HG03469 (cell line): Measurements from ENCODE around the gene SLC23A1.
"Not testable (repeated sequence)": the region's sequence is repeated elsewhere in the genome, so short reads cannot be mapped to it uniquely, and the experiment has no call there.

ENCODE experiments used
- ATAC-seq: cut with Tn5 transposase; IDR thresholded peaks from one replicate; pipeline ENCODE4 v1.9.1; 2021; ENCODE audit warnings: mild to moderate bottlenecking, moderate library complexity, moderate number of reproducible peaks; ENCODE audit not compliant: unreplicated experiment

The SLC23A1 gene

DNA sequence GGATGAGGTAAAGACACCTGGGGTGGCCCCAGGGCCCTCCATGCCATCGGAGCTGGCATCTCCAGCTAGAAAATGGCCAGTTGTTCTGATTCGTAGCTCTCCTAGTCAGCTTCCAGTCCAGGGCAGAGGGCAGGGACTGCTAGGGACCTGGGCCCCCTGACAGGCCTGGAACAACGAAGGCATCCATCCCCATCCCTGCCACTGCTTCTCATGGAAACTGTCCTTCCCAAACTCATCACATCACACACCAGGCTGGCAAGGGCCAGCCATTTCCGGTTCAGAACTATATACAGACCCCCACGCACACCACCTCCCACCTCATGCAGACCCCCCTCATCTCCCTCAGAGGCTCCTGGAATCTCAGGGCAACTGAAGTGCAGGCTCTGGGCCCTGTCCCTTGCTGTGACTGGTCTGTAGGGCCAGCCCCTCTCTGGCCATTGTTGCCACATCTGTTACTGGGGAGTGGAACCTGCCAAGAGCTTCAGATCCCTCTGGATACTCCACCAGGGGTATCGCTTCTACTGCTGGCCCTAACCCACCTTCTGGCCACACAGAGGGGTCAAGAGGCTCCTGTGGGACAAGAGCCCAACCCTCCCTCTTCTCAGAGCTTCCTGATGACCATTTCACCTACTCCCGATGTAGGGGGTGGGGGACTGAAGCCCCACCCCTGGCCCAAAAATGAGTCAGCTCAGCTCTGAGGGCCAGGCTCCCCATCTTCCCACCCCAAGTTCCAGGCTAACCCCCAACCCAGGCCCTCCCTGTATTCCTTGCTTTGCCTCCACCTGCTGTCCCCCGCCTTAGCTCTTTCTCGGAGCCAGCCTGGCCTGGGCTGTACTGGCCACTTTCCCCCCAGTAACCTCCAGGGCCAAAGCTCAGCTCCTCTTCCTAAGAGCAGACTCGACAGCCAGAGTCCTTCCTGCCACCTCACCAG is 7.8 kb upstream of the SLC23A1 start:
- no peak for ATAC-seq

DNA sequence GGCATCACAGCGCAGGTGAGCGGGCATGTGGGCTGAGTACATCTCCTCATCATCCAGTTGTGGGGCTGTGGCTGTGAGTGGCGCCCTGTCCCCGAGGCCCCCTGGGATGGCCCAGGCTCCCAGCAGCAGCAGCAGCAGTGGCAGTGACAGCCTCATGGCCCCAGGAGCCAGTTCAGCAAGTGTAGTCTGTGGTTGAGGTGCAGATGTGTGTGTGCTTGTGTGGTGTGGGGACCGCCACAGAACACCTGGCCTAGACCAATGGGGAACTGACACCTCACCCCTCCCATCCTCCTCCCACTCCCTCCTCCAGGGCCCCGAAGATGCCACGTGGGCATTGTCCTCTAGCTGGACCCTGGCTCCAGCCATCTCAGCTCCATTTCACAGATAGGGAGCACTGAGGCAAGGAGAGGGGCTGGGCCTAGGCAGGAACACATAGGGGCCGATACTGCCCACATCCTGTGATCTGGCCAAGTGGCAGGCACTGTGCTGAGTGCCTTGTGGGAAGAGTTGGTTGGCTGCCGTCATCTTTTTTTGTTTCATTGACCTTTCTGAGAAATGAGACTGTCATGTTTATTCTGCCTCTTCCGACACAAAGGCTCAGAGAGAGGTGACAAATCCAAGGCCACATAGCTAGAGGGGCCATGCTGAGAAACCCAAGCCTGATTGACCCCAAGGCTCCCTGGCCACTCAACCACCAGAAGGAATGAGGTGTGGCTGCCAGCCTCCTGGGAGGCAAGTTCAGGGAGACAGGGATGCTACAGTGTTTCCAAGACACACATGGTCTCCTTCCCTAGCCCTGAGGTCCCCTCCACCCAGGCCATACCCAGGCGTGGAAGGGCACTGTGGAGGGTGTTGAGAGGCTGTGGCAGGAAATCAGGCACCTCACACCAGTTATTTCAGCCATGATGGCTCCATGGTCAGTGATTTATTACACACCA is 6.9 kb upstream of the SLC23A1 start, which contains the start of gene MZB1:
Gene MZB1, minus strand, starts transcription at position 213 of the 938 bp plus-strand sequence. Its CDS starts 57 bp downstream, at position 156.
- ATAC-seq, result no peak

DNA sequence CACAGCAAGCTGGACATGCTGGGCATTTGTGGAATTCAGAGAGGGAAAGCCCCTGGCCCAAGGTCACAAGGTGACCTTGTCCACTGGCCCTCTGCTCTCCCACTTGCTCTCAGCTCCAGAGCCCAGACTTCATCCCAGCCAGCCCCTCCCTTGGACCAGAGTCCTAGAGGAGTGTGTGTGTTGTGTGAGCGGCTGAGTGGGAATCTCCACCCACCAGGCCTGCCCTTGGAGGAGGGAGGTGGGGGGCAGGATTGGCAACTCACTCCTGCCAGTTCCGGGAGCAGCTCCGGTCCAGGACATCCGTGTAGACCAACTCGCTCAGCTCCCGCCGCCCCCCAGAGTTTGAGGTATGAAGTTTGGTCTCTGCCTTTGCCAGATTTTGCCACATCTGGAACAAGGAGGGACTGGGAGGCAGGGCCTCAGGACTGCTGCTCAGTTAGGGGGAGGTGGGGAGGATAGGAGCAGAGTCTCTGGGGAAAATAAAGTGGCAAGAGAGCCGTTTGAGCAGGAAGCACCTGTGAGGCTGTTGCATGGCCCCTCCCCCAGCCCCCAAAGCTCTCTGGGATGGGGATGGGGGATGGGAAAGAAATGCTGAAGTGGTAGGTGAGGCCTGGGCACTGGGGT is 5.2 kb upstream of the SLC23A1 start:
- ATAC-seq, result no peak

DNA sequence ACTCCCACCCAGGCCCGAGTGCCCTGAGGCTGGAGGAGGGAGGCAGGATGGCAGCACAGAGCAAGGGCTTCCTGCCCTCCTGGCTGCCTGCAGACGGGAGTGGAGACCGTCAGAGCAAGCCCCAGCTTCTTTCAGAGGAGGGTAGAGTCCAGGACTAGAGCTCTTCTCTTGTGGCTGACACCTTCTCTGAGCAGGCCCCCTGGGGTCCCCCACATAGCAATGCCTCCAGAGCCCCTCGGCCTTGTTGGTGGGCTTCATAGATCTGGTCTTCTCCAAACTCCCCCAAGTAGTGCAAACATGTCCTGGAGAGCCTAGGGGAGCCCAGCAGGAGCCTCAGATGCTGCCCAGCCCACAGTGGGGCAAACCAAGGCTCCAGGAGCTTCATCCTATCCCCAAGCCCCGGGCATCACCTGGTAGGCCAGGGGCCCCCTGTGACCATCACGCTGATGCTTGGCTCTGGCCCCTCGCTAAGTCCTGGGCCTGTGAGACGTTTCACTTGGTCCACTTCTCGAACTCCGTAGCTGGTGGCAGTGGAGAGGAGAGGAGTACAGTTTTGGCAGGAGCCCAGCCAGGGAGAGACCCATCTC is 4.6 kb upstream of the SLC23A1 start:
- no peak for ATAC-seq

DNA sequence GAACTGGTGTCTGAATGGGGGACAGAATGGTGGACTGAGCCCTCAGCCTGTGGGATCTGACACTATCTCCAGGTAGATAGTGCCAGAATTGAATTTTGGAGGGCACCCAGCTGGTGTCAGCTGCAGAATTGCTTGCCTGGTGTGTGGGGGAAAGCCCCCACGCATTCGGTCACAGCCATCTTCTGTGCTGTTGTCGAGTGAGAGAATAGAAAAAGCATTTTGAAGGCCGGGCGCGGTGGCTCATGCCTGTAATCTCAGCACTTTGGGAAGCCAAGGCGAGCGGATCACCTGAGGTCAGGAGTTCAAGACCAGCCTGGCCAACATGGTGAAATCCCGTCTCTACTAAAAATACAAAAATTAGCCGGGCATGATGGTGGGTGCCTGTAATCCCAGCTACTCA is 3.9 kb upstream of the SLC23A1 start:
- not testable (repeated sequence) for ATAC-seq

DNA sequence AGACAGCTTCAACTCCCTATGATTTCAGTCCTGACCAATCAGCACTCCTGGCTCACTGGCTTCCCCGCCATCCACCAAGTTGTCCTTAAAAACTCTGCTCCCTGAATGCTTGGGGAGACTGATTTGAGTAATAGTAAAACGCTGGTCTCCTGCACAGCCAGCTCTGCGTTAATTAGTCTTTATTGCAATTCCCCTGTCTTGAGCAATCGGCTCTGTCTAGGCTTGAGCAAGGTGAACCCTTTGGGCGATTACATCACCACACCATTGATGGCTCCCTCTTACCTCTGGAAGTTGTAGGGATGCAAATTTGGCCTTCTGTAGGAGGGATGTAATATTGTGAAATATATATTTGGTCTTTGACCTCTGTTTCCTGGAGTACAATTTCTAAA is 2.9 kb upstream of the SLC23A1 start:
- no peak for ATAC-seq

DNA sequence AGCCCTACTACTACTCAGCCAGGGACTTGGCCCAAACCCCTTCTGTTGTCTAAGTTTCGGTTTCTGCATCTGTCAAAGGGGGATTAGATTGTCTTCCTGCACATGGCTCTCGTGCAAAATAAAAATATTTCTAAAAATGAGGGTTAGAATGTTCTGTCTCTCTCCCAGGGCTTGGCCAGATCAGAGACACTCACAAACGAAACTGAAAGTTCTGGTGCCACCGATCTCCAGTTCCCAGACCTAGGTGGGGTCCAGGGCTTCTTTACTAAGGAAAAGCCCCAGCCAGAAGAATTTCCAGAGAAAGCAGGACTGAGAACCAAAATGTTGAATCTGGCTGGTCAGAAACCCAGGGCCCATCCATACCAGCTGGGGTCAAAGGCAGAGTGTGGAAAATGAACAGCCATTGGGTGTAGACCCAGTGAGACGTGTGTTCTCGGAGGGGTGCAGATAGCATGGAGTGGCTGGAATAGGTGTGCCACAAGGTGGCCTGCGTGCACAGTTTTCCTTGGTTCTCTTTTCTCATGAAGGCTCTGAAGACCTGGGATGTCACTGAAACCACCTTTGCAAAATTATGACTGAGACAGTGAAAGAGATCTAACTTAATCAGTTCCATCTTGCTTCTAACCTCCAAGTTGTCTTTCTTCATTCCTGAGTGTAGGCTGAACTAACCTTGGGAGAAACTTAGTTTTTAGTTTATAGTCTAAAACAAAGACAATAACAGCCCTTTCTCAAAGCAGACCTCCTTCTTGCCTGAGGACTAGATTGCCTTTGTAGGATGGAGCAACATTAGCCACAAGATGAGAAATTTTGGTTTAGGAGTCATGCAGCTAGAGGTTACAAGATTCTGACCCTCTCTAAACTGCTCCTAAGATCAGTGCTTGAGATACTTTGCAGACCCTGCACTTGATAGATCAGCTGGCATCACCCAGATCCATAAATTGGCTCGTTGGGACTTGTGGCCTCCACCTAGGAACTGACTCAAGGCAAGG is 2.3 kb upstream of the SLC23A1 start:
- no peak for ATAC-seq

DNA sequence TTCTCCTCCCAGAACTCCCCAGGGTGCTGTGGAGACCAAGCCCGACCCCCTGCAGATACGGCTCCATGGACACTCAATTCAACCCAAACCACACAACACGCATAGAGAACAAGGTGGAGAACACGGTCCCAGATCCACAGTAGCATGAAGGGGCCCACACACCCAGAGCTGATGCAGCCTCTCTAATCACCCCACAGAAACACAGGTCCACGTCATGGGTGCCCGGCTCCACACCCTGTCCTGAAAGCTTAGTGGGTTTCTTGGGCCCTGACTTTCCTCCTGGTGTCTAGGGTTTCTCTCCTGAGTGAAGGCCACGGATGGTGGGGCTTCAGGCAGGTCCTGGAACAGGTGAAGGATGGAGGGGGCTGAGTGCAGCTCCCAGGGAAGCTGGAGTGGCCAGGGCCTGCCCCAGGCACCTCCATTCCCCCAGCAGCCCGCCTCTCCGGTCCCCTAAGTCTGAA is 1.5 kb upstream of the SLC23A1 start:
- ATAC-seq, result no peak

DNA sequence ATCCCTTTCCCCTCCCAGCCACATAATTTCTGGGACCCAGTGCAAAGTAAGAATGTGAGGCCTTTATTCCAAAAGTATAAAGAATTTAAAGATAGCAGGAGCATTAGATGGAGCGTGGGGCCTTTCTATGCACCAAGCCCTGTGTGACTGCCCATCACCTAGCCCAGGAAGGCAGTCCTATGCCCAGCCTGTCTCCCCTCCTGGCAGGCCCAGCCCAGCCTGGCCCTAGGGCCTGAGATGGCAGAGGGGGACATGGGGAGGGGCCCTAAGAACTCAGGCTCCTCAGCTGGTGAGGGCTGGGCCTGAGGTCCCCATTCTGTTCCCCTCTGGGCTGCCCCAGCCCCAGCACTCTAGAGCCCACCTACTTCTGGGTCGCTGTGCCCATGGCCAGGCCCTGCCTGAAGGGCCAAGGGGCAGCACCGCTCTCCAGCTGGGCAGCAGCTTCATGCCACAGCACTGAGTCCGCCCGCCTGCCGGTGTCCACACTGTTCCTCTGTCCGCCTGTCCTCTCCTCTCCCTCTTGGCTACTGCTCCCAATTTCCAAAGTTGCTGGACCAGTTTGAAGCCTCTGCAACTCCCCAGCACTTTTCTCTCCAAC is 995 bp upstream of the SLC23A1 start:
- ATAC-seq, result no peak

DNA sequence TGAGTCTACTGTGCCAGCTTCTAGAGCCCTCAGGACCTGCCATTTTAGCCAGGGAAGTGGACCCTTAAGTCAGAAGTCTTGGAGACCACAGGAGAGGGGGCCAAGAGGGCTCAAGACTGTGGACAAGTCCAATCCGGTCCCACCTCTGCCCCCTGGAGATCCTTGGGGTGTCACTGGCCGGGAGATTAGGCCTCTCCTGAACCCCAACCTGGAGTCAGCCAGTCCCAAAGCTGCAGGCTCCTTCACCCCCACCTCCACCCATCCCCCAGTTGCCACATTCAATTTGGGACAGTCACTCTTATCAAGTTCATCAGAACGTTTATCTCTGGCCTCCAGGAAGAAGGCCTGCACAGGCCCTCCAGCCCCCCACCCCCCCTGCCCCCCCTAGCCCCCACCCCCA is 290 bp downstream of the SLC23A1 start:
- no peak for ATAC-seq

DNA sequence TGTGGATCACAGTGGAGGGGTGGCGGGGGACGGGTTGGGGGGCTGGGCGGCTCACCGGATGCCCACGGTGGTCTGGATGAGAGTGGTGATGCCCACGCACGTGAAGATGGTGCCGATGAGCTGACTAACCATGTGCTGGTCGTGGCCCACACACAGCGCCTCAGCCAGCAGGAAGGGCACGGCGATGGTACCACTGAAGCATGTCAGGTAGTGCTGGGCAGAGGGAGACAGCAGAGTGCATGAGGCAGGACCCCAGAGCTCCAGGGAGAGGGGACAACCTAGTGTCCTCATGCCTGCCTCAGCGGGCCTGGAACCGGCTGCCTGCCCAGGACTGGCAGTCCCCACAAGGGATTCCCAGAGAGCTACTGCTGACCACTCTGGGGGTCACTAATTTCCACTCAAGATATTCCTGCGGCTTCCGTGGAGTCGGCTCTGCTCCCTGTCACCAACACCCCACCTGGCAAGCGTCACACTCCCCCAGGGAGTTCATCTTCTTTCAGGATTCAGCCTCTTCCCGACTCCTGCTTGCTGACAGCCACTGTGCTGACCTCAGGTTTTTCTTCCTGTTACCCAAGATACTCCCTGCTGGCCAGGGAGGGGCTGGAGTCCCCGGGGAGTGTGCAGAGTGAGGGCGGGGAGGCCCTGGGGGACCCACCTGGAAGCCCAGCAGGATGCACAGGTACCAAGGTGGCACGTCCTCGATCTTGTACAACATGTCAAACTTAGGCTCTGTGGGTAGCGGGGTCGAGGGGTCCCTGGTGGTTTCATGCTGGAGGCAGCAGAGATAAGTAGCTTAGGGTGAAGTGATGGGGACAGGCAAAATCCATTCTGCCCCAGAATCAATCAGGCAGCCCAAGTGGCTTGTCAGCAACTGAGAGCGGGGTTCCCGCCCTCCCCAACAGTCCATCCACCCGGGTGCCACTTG is 998 bp downstream of the SLC23A1 start:
- ATAC-seq, result no peak

DNA sequence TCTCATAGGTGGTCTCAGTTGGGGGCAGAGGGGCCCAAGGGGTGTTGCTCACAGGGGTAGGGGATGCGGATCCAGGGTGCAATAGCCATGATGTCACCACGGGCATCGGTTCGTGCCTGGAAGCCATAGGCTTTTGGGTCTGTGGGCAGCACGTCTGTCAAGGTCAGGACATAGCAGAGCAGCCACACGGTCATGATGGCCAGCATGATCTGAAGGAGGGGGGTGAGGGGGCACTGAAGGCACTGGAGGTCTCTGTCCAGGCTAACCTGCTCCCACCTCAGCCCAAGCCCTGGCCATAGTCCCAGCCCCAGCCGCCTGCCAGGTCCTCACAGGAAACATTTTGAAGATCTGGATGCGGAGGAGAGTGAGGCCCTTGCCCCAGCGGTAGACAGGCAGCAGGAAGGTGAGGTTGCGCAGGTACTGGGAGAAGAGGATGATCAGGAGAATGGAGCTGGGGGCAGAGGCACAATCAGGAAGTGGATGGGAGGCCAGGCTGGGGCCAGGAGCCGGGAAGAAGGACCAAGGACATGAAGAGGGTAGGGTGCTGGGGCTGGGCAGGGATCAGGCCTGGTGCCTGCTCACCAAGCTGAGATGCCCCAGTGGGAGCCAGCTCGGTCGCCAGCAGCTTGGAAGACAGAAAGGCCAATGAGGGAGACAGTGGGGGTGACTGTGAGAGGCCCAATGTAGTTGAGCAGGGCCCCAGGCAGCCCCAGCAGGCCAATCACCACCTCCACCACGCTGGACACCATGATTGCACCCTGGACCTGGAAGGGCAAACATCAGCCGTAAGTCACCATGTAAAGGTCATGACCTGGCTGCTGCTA is 3.3 kb downstream of the SLC23A1 start:
- ATAC-seq, result no peak

DNA sequence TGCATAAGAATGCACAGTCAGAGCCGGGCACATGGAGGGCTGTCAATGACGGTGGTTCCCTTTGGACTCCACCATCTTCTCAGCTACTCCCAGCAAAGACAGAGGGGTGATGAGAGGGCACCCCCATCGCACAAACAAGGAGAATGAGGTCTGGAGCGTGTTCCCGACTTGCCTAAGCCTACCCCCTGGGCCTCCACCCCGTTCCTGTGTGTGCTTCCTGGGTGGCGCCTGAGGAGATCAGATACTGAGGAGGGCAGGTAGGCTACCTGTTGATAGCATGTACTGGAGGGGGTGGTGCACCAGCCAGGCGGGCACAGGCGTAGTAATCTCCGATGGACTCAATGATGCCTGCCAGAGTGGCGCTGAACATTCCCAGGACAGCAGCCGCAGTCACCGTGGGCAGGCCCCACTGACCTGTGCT is 4.1 kb downstream of the SLC23A1 start:
- ATAC-seq, result no peak

DNA sequence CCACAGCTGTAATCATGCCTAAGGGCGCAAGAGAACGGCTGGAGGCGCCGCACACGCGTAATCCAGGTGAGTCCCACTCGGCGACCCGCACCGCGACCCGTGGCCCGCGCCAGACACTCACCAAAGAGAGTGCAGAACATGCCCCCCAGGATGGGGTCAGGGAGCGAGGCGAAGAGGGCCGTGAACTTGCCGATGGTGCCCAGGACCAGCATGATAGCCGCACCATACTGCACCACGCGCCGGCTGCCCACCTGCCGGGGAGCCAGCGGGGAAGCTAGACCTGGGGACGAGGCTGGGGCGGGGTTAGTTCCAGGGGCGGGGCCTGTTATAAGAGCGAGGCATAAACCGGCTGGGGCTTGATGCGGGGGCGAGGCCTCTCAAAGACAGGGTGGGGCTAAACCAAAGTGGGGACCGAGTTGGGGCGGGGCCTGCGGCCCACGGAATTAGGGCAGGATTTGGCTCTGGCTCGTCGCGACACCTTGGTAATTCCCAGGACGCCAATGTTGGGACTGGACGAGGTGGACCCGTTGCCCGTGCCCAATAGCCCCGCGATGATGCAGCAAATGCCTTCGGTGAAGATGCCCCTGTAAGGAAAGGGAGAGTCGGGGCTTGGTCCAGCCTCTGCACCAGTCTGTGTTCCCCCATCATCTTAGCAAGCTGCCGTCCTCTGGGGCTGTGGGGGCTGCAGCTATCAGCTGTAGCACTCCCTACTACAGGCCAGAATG is 4.8 kb downstream of the SLC23A1 start:
- ATAC-seq, result no peak

DNA sequence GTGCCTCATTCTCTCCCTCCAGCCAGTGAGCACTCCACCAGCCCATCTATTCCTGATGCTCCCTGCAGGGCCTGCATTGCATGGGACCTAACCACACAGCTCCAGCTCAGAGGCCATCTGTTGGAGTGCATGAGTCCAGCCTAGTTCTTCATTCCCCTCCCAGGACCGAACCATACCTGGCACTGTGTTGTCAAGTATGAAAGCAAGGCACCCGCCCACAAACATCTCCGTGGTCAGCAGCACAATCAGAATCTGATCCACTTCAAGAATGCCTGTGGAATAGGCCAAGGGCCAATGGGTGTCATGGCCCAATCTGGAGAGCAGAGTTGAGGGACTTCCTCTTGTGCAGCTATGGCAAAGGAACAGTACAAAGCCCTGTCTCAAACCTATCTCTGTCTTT is 5.9 kb downstream of the SLC23A1 start:
- ATAC-seq, result no peak

DNA sequence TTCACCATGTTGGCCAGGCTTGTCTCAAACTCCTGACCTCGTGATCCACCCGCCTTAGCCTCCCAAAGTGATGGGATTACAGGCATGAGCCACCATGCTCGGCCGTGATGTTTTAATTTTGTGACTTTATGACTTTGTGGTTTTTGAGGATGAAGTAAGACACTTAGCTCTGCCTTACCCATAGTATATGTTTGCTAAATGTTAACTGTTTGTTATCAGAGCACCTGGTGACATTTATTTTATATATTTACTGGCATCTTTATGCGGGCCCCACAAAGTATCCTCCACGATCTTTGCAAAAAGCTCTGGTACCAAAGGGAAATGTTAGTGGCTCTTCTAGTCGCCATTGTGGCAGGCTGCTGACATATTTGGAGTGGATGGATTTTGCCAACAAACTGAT is 6.7 kb downstream of the SLC23A1 start:
- ATAC-seq, result no peak
